ENCODE measurements around the gene DNAAF3. TPM values are rescaled to one million over a fixed set of nuclear protein-coding genes. Genes with fewer than 3 reads are reported as not detected.
A peak's percentile ranks its signal among the peaks of the same experiment; 100 is the strongest.

The DNAAF3 gene
- total RNA-seq, 2 donors from 2014 or later, result 1.6 TPM

GRCh38 chr19:55169136-55169535, 2.7 kb upstream of the DNAAF3 start:
- no peak for TF ChIP-seq CTCF (IDR thresholded peaks at IDR 0.05)
- no peak for TF ChIP-seq POLR2A (IDR thresholded peaks at IDR 0.05)
- no peaks in the 10 kb centered on the region for H3K9me3 ChIP-seq
- DNase-seq (no peak), ATAC-seq (no peak)
- intact Hi-C loops (cut with DNase I), result no loop called here
- H3K27ac ChIP-seq, result no peak overlapping the region
- H3K4me3 ChIP-seq, result no peak overlapping the region
- 41 to 49% methylated on average over 4 of the region's 4 CpGs for WGBS, 2 donors
- H3K27me3 ChIP-seq, result peaks cover 0 to 18% of the 10 kb centered on the region in 2 donors
- H3K36me3 ChIP-seq (replicated peaks in 1 of 2; ENCODE audit: insufficient read depth in 1 of 2, low read depth in 2 of 2), result no peaks in the 10 kb centered on the region
- peaks cover 25% of the 10 kb centered on the region for H3K4me1 ChIP-seq

- DNase-seq (peak; percentile 60 to 81 (median 71)), ATAC-seq (peak; percentile 33)
- TF ChIP-seq CTCF (IDR thresholded peaks at IDR 0.05), result peak in 6 of 7 experiments; percentile 20 to 59 (median 42)
- no peak for TF ChIP-seq POLR2A (IDR thresholded peaks at IDR 0.05)
- H3K36me3 ChIP-seq (replicated peaks in 1 of 2; ENCODE audit: insufficient read depth in 1 of 2, low read depth in 2 of 2), result no peaks in the 10 kb centered on the region
- H3K27me3 ChIP-seq, result peaks cover 0 to 17% of the 10 kb centered on the region in 2 donors
- peak overlapping the region in 1 of 2 donors; percentile 50 for H3K4me3 ChIP-seq
- H3K4me1 ChIP-seq, result peaks cover 17% of the 10 kb centered on the region
- intact Hi-C loops (cut with DNase I), result no loop called here
- 1 to 13% methylated on average over 6 to 34 of the region's 34 CpGs for WGBS, 2 donors
- H3K9me3 ChIP-seq, result no peaks in the 10 kb centered on the region
- H3K27ac ChIP-seq, result peak overlapping the region in 3 of 4 donors; percentile 23 to 81 (median 42)
Observed at GRCh38 chr19:55165952-55166529, 372 bp downstream of the DNAAF3 start.

GRCh38 chr19:55161571-55162322, 4.7 kb downstream of the DNAAF3 start:
- intact Hi-C loops (cut with DNase I), result no loop called here
- DNase-seq, result no peak
- Histone ChIP-seq H3K9me3 (no peaks in the 10 kb centered on the region), H3K27me3 (peaks cover 0 to 33% of the 10 kb centered on the region in 2 donors), H3K4me3 (no peak overlapping the region), H3K4me1 (peaks cover 12% of the 10 kb centered on the region), H3K36me3 (replicated peaks in 1 of 2; ENCODE audit: insufficient read depth in 1 of 2, low read depth in 2 of 2) (no peaks in the 10 kb centered on the region), H3K27ac (no peak overlapping the region)
- 23 to 37% methylated on average over 35 to 61 of the region's 61 CpGs for WGBS, 2 donors
- no peak for TF ChIP-seq CTCF (IDR thresholded peaks at IDR 0.05)
- TF ChIP-seq POLR2A (IDR thresholded peaks at IDR 0.05), result no peak
- ATAC-seq, result no peak

GRCh38 chr19:55160986-55161365, 5.4 kb downstream of the DNAAF3 start:
- no peaks in the 10 kb centered on the region for H3K36me3 ChIP-seq (replicated peaks in 1 of 2; ENCODE audit: insufficient read depth in 1 of 2, low read depth in 2 of 2)
- peaks cover 0 to 38% of the 10 kb centered on the region in 2 donors for H3K27me3 ChIP-seq
- no peak overlapping the region for H3K27ac ChIP-seq
- H3K9me3 ChIP-seq, result no peaks in the 10 kb centered on the region
- intact Hi-C loops (cut with DNase I), result no loop called here
- no peak for DNase-seq
- TF ChIP-seq CTCF (IDR thresholded peaks at IDR 0.05), result no peak
- no peak for TF ChIP-seq POLR2A (IDR thresholded peaks at IDR 0.05)
- 15 to 41% methylated on average over 8 to 32 of the region's 32 CpGs for WGBS, 2 donors
- H3K4me1 ChIP-seq, result peaks cover 14% of the 10 kb centered on the region
- H3K4me3 ChIP-seq, result no peak overlapping the region
- ATAC-seq, result no peak
